Kasumi-1 (cell line): ENCODE measurements around the gene MADD.

Experiments used
- DNase-seq, 2 experiments: peaks; one replicate each; lab custom pipeline; 2025; lab: John Stamatoyannopoulos, UW

MADD gene

DNA sequence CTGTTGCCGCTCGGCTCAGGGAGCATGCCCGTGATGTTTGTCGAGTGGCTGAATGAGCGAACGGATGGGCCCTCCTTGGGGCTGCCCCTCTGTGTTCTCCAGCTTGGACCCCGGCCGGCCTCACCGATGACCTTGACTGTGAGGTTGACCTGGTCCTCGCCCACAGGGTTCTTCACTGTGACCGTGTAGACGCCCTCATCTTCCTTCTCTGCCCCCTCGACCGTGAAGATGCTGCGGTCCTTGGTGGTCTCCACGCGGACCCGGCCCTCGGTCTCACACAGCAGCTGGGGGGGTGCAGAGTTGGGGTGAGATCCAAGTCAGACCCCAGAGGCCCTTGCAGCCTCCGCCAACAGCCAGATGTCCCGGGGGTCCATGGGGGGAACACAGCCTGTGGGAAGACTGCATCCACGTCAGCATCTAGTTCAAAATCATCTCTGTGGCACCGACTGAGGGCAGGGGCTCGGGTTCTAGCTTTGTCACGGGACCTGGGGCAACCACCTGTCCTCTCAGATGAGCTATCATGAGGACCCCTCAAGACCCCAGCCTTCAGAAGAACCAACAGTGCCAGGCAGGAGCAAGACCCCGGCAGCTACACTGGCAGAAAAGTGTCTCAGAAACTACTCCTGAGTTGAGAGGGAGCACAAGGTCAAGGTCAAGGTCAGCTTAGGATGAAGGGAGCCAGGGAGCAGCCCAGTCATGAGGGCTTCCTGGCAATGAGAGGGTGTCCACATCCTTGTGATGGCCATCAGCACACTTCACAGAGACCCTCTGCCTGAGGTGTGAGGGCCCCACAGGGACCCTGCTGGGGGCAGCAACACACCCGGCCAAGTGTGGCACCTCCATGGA, 68.7 kb downstream of the MADD start:
- DNase-seq = no peak

- DNase-seq = no peak
These were observed 70.1 kb downstream of the MADD start for GRCh38 chr11:47340010-47340409.

DNA sequence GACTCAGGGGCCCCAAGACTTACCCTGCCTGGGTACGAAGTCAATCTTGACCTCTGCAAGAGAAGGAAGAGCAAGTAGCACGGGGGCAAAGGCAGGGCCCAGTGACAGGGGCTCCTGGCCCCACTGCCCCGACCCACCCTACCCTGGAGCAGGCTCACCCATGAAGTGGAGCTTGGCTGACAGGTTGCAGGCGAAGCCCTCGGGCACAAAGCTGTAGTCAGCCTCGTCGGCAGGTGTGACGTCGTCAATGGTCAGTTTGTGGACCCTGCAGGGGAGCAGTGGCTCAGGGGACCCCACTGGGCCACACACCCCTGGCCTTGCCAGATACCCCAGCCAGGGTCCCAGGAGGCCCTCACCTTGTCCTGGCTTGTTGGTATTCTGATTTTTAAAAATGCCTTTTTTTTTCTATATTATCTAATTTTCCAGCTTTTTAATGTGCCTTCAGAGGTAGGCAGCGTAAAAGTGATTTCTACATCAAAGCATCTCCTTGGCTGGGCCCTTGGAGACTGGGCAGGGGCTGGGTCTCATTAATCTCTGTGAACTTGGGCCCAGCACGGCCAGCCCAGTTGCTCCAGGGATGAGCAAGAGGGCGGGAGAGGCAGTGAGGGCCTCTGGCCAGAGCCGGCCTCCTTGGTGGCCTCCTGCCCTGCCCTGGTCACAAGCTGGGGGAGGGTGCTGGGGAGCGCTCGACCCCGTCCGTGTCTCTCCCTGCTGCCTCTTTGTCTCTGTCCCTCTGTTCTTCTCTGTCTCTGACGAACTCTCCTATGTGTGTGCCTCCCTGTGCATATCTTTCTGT, 71.2 kb downstream of the MADD start:
- DNase-seq = no peak

GRCh38 chr11:47342036-47342803, 72.3 kb downstream of the MADD start:
- no peak for DNase-seq

- no peak for DNase-seq
These were observed 72.9 kb downstream of the MADD start for GRCh38 chr11:47342854-47343253.

DNA sequence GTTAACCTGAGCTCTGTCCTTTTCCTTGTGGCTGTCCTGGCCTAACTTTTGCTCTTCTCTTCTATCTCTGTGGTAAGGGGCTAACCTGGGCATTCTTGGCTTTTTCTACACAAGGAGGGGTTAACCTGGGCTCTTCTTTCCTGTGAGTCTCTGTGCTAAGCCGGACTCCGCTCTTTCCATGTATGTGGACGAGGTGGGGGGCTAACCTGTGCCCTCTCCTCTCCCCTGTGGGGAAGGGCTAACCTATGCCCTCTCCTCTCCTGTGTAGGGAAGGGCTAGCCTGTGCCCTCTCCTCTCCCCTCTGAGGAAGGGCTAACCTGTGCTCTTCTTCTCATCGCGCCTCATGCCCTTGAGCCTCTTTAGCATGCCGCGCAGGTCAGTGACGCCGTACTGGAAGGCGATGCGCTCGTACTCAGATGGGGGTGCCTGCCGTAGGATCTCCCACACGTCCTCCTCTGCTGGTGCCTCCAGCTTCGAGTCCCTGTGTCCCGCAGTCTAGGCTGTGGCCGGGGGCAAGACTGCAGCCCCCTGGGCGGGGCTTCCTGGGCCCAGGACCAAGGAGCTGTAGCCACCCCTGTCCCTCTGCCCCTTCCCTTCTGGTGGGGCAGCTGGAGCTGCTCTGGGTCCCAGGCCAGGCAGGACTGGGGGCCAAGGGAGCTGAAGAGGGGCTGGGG, 76.1 kb downstream of the MADD start:
- DNase-seq = no peak

- no peak for DNase-seq
These were observed 77.2 kb downstream of the MADD start for GRCh38 chr11:47347137-47347536.

DNA sequence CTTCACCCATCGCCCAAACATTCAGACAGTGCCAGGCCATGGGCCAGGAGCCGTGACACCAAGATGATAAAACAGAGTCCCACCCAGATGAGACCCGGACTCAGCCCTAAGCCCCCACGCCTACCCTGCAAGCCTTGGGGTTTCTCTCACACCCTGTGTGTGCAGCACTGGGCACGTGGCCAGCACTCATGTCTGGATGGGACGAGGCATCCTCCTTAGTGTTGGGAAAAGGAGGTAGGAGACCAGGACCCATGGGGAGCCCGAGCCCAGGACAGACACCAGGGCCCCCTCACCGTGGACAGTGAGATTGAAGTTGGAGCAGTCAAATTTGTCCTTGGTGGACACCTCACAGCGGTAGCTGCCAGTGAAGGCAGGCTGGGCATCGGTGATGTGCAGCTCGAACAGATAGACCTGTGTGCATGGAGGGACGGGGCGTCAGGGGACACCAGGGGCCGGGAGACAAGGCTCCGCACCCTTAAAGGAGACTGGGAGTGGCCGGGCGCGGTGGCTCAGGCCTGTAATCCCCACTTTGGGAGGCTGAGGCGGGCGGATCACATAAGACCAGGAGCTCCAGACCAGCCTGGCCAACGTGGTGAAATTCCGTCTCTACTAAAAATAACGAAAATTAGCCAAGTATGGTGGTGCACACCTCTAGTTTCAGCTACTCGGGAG, 78.3 kb downstream of the MADD start:
- DNase-seq = no peak

GRCh38 chr11:47348859-47349258, 78.9 kb downstream of the MADD start:
- peak; percentile 43 to 73 for DNase-seq

DNA sequence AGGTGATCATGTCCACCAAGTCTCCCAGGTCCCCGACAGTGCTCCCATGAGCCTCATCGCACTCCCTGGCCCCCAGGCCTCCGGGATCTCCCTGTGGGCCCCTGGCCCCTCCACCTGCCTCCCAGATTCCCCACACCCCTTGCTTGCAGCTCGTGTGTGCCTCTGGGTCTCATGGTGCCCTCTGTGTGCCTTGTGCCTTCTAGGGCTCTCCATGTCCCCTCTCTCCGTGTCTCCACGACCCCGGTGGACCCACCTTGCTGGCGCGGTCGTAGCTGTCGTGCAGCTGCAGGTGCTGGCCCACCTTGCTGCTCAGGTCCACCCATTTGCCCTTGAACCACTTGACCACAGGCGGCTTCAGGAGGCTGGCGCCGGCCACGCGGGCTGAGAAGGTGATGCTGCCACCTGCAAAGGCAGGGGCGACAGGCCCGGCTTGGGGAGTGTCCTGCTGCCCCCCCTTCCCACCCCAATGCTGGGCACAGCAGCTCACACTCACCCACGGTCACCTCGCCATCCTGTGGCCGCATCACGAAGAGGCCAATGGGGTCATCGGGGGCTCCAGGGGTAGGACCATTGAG, 79.7 kb downstream of the MADD start:
- DNase-seq = no peak

DNA sequence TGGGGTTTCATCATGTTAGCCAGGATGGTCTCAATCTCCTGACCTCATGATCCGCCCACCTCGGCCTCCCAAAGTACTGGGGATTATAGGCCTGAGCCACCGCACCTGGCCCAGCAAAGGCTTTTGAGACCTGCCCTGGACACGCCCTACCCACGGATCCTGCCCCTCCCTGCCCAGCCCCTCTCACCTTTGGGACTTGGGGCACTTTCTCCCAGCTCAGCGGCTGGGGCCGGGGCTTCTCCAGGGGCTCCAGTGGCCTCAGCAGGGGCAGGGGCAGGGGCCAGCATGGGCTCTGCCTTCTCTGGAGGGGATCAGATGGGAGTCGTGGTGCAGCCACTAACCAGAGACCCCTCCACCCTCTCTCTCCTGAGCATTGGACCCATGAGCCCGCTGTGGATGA, 80.4 kb downstream of the MADD start:
- DNase-seq = no peak

DNA sequence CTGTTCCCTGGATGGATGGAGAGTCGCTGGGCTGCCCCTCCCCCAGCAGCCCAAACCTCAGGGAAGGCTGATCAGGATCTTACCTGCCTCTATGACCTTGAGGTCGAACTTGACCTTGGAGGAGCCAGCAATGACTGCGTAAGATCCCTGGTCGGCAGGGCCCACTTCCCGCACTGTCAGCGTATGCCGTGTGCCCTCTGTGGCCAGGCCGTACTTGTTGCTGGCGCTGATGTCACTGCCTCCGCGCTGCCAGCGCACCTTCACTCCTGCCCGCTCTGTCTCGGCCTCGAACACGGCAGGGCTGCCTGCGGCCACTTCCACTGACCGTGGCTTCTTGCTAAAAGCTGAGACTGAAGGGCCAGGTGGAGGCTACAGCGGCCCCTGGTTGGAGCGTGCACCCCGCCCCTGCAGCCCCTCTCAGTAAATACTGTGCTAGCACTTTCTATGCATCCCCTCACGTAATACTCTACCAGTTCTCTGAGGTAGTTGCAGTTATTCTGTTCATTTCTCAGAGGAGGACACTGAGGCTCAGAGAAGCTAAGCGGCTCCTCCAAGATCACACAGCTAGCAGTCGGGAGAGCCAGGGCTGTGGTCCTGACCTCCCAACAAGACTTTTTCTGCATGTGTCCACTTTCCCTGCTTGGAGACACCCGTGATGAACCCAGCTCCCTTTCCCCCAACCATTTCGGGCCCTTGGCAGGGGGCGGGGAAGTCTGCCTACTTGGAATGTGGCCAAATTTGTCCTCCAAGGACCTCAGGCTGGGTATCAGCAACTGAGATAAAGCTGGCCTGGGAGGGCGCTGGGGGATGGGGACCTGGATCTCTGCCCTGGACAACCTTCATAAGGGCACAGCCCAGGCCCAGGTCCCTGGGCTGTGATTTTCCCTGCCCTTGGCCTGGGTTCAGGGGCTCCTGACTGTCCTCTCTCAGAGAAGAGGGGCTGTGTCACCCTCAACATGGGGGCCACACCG, 81.5 kb downstream of the MADD start:
- no peak for DNase-seq

DNA sequence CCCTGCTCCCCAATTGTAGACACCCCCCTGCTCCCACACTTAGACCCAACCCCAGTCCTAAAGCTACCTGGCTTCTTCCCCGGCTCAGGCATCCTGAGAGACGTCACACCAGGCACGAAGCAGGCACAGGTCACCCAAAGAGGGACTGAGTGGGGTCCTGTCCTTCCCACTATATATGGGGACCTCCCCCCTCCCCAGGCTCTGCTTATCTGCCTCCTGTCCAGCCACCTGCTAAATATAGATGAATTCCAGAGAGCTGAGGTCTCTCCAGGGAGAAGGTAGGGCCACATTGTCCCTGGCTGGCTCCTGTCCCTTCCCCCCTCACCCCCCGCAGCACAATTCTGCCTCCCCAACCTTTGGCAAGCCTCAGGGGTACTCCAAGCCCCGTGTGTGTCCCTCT, 82.6 kb downstream of the MADD start, which contains the start of gene MYBPC3:
MYBPC3 (minus strand) TSS at position 147 of the 400 bp plus-strand sequence; CDS start at position 92, 55 bp downstream.
- DNase-seq = no peak

DNA sequence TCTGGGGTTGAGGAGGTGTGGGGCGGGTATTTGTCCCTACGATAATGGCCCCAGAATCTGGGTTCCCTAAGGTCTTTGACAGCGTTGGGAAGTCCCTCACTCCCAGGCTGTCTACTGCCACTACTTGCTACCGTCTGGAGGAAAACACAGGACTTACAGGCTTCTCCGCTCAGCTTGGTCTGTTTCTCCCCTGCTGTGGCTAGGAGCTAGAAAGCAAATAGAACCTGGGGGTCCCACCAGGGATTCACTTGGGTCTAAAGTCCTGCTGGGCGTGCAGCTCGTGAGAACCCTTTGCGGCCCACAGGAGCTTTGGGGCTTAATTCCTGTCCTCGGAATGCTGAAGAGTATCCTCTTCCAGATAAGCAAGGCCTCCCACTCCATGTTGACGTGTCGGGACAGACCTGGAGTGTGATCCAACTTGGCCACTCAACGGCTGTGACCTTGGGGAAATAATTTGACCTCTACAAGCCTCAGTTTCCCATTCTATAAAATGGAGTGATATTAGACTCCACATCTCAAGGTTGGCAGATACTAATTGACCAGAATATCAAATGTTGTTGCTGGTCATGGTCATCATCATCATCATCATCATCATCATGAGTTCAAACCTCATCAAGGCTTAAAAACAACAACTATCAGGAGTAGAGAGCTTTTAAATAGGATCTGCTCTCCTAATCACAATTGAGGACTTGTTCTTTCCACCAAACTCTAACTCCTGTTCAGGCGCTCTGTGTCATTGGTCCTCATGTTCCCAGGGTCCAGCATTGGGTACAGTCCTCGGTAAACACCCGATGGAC, 84.2 kb downstream of the MADD start:
- DNase-seq = no peak

DNA sequence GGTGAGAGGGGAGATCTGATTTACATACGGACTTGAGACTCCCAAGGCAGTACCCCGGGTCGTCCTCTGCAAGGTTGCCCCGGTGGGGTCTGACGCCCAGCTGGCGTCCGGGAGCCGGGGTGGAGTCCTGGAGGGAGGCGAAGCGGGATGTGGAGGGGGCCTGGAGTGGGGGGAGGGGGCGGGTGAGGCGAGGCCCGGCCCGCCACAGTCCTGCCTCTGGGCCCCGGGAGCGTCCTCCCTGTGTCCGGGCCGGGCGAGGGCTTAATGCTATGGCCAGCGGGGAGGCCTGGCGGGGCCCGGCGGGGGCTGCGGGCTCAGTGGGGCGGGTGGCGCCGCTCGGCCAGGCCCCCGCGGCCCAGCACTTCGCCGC, 85.0 kb downstream of the MADD start:
- no peak for DNase-seq

GRCh38 chr11:47355283-47356128, 85.6 kb downstream of the MADD start:
- DNase-seq = peak in 1 of 2 experiments; percentile 11

GRCh38 chr11:47356129-47356997, 86.4 kb downstream of the MADD start:
- no peak for DNase-seq
